Measurements from ENCODE around the gene CHD6.

- TF ChIP-seq CTCF (conservative IDR thresholded peaks at IDR 0.05; ENCODE audit: low read depth, low read length) (no peak), EZH2 (IDR thresholded peaks at IDR 0.05; ENCODE audit: borderline replicate concordance, low read depth, low read length, poor library complexity, severe bottlenecking) (no peak)
Observed at GRCh38 chr20:41462372-41463161, 155.6 kb downstream of the CHD6 start.

Data from A673 (cell line).